DOHH2 (cell line): ENCODE measurements around the gene XPA.

Experiments used
- CTCF ChIP-seq: fragments of 200-600 bp; sonication (generic); IDR thresholded peaks from one replicate; pipeline ENCODE4 v1.5.1; 2014; ENCODE audit warnings: antibody characterized with exemption, mild to moderate bottlenecking, low read depth, low read length; ENCODE audit not compliant: poor library complexity, severe bottlenecking
- EZH2phosphoT487 ChIP-seq: fragments of 200-600 bp; sonication (generic); IDR thresholded peaks from 2 replicates; pipeline ENCODE4 v1.6.1; 2017; ENCODE audit warnings: borderline replicate concordance, mild to moderate bottlenecking, antibody characterized with exemption, low read length, moderate library complexity, mixed read lengths

GRCh38 chr9:97689401-97690180 lies 7.5 kb downstream of the XPA start:
- no peak for TF ChIP-seq CTCF
- TF ChIP-seq EZH2phosphoT487: no peak
